GM12878 (cell line): ENCODE results near the gene DBR1. TPM values are rescaled to one million over a fixed set of nuclear protein-coding genes. Genes with fewer than 3 reads are reported as not detected.

Experiments
- KAT2A ChIP-seq: conservative IDR thresholded peaks from 2 replicates; pipeline ENCODE4 v1.6.1; 2011; ENCODE audit warnings: low read depth, low read length; ENCODE audit not compliant: control insufficient read depth
- KDM1A ChIP-seq: fragments of 200-600 bp; sonication (generic); IDR thresholded peaks from 2 replicates; pipeline ENCODE4 v1.6.1; 2016; ENCODE audit warnings: borderline replicate concordance
- WRNIP1 ChIP-seq: IDR thresholded peaks from 2 replicates; pipeline ENCODE4 v1.6.1; 2011; ENCODE audit warnings: low read depth, low read length, improper control_type of control experiment, borderline replicate concordance
- YBX1 ChIP-seq: fragments of 450-650 bp; IDR thresholded peaks from 2 replicates; pipeline ENCODE4 v1.6.1; 2016; ENCODE audit warnings: antibody characterized with exemption
- polyA plus RNA-seq, 11 experiments: library from polyadenylated mRNA; depleted of rRNA in 4 of 11; unstranded in 6 of 11; stranded (reverse) in 5 of 11; fragments of >200 nt; fragmentation: Nextera tagmentation in 4 of 11; fragmentation: Illumina TruSeq in 1 of 11; extraction: Ambion mirVana in 4 of 11; extraction: Trizol in 1 of 11; gene quantifications; 1 replicate in 1 of 11; 2 replicates in 10 of 11; pipeline versions ENCODE4 v1.2.1 to v1.2.3, GENCODE V29; 2011 to 2016; ENCODE audit warnings: inconsistent platforms in 2 of 11, missing spikeins in 2 of 11, low read depth in 1 of 11
- total RNA-seq, 4 experiments: library from RNA; depleted of rRNA in 3 of 4; stranded (reverse); fragments of >200 nt in 3 of 4; fragmentation: Illumina TruSeq in 1 of 4; extraction: Trizol in 1 of 4; gene quantifications; 2 replicates each; pipeline versions ENCODE4 v1.2.1 to v1.2.3, GENCODE V29; 2013 to 2021
- TF ChIP-seq, protein P1 (sequence below): fragments of 450-650 bp; formaldehyde crosslinking; IDR thresholded peaks from 2 replicates; pipeline ENCODE4 v1.5.0; 2022; ENCODE audit warnings: mild to moderate bottlenecking, missing genetic modification characterization
- TF ChIP-seq, protein P2 (sequence below), 3 experiments: IDR thresholded peaks in 2 of 3; conservative IDR thresholded peaks in 1 of 3; 2 replicates each; pipeline ENCODE4 v1.5.1; 2011; ENCODE audit warnings: low read depth in 3 of 3, low read length in 3 of 3, mild to moderate bottlenecking in 3 of 3, control low read depth in 2 of 3, moderate library complexity in 2 of 3, inconsistent platforms in 1 of 3, mixed read lengths in 1 of 3; ENCODE audit not compliant: control insufficient read depth in 2 of 3, insufficient read depth in 1 of 3; ENCODE audit errors: extremely low read depth in 1 of 3
- TF ChIP-seq, protein P3 (sequence below): fragments of 450-650 bp; conservative IDR thresholded peaks from 2 replicates; pipeline ENCODE4 v1.6.1; 2017; ENCODE audit warnings: mild to moderate bottlenecking, moderate library complexity
- TF ChIP-seq, protein P4 (sequence below): IDR thresholded peaks from 2 replicates; pipeline ENCODE4 v1.6.1; 2012; ENCODE audit warnings: low read depth, low read length, improper control_type of control experiment
- TF ChIP-seq, protein P5 (sequence below): IDR thresholded peaks from 2 replicates; pipeline ENCODE4 v1.6.1; 2012; ENCODE audit warnings: low read depth, low read length, improper control_type of control experiment
- TF ChIP-seq, protein P6 (sequence below): IDR thresholded peaks from 2 replicates; pipeline ENCODE4 v1.6.1; 2012; ENCODE audit warnings: improper control_type of control experiment, low read depth, low read length; ENCODE audit not compliant: insufficient replicate concordance
- TF ChIP-seq, protein P7 (sequence below): fragments of 450-650 bp; IDR thresholded peaks from 2 replicates; pipeline ENCODE4 v1.6.1; 2016; ENCODE audit warnings: mild to moderate bottlenecking

DBR1 gene
- total and polyA plus RNA-seq, 10 of the 15 experiments (the other 5 are each of a cell fraction or from before 2014, with no cell fraction given), result 4.1 to 17.3 (median 15.8) TPM

DNA sequence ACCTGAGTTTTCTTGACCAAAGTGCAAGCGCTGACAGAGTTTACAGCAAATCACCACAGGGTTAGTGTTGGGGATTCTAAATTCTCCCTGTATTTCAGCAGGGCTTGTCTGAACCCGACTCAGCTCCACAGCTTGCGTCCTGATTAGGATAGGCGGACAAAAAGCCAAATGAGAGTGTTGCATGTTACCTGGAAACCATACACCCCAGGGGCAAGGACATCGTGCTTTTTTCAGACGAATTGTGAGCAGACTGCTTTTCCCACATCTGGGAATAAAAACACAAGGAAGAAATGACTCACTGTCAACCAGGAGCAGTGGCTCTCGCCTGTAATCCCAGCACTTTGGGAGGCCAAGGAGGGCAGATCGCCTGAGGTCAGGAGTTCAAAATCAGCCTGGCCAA is 62.4 kb downstream of the DBR1 start (continued):
- TF ChIP-seq, protein P1, sequence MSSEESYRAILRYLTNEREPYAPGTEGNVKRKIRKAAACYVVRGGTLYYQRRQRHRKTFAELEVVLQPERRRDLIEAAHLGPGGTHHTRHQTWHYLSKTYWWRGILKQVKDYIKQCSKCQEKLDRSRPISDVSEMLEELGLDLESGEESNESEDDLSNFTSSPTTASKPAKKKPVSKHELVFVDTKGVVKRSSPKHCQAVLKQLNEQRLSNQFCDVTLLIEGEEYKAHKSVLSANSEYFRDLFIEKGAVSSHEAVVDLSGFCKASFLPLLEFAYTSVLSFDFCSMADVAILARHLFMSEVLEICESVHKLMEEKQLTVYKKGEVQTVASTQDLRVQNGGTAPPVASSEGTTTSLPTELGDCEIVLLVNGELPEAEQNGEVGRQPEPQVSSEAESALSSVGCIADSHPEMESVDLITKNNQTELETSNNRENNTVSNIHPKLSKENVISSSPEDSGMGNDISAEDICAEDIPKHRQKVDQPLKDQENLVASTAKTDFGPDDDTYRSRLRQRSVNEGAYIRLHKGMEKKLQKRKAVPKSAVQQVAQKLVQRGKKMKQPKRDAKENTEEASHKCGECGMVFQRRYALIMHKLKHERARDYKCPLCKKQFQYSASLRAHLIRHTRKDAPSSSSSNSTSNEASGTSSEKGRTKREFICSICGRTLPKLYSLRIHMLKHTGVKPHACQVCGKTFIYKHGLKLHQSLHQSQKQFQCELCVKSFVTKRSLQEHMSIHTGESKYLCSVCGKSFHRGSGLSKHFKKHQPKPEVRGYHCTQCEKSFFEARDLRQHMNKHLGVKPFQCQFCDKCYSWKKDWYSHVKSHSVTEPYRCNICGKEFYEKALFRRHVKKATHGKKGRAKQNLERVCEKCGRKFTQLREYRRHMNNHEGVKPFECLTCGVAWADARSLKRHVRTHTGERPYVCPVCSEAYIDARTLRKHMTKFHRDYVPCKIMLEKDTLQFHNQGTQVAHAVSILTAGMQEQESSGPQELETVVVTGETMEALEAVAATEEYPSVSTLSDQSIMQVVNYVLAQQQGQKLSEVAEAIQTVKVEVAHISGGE (CRISPR knock-in tag), result no peak
- TF ChIP-seq, protein P2, sequence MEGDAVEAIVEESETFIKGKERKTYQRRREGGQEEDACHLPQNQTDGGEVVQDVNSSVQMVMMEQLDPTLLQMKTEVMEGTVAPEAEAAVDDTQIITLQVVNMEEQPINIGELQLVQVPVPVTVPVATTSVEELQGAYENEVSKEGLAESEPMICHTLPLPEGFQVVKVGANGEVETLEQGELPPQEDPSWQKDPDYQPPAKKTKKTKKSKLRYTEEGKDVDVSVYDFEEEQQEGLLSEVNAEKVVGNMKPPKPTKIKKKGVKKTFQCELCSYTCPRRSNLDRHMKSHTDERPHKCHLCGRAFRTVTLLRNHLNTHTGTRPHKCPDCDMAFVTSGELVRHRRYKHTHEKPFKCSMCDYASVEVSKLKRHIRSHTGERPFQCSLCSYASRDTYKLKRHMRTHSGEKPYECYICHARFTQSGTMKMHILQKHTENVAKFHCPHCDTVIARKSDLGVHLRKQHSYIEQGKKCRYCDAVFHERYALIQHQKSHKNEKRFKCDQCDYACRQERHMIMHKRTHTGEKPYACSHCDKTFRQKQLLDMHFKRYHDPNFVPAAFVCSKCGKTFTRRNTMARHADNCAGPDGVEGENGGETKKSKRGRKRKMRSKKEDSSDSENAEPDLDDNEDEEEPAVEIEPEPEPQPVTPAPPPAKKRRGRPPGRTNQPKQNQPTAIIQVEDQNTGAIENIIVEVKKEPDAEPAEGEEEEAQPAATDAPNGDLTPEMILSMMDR (IDR thresholded peaks at IDR 0.05 in 2 of 3, conservative IDR thresholded peaks at IDR 0.05 in 1 of 3; ENCODE audit: control insufficient read depth in 2 of 3, extremely low read depth in 1 of 3, insufficient read depth in 1 of 3, low read depth in 3 of 3, low read length in 3 of 3), result no peak
- no peak for TF ChIP-seq YBX1
- no peak for TF ChIP-seq KDM1A
- no peak for TF ChIP-seq KAT2A
- TF ChIP-seq, protein P3, sequence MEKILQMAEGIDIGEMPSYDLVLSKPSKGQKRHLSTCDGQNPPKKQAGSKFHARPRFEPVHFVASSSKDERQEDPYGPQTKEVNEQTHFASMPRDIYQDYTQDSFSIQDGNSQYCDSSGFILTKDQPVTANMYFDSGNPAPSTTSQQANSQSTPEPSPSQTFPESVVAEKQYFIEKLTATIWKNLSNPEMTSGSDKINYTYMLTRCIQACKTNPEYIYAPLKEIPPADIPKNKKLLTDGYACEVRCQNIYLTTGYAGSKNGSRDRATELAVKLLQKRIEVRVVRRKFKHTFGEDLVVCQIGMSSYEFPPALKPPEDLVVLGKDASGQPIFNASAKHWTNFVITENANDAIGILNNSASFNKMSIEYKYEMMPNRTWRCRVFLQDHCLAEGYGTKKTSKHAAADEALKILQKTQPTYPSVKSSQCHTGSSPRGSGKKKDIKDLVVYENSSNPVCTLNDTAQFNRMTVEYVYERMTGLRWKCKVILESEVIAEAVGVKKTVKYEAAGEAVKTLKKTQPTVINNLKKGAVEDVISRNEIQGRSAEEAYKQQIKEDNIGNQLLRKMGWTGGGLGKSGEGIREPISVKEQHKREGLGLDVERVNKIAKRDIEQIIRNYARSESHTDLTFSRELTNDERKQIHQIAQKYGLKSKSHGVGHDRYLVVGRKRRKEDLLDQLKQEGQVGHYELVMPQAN, result no peak
- TF ChIP-seq WRNIP1, result no peak
- TF ChIP-seq, protein P4, sequence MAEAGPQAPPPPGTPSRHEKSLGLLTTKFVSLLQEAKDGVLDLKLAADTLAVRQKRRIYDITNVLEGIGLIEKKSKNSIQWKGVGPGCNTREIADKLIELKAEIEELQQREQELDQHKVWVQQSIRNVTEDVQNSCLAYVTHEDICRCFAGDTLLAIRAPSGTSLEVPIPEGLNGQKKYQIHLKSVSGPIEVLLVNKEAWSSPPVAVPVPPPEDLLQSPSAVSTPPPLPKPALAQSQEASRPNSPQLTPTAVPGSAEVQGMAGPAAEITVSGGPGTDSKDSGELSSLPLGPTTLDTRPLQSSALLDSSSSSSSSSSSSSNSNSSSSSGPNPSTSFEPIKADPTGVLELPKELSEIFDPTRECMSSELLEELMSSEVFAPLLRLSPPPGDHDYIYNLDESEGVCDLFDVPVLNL, result no peak
- TF ChIP-seq, protein P5, sequence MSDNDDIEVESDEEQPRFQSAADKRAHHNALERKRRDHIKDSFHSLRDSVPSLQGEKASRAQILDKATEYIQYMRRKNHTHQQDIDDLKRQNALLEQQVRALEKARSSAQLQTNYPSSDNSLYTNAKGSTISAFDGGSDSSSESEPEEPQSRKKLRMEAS, result no peak
- TF ChIP-seq, protein P6, sequence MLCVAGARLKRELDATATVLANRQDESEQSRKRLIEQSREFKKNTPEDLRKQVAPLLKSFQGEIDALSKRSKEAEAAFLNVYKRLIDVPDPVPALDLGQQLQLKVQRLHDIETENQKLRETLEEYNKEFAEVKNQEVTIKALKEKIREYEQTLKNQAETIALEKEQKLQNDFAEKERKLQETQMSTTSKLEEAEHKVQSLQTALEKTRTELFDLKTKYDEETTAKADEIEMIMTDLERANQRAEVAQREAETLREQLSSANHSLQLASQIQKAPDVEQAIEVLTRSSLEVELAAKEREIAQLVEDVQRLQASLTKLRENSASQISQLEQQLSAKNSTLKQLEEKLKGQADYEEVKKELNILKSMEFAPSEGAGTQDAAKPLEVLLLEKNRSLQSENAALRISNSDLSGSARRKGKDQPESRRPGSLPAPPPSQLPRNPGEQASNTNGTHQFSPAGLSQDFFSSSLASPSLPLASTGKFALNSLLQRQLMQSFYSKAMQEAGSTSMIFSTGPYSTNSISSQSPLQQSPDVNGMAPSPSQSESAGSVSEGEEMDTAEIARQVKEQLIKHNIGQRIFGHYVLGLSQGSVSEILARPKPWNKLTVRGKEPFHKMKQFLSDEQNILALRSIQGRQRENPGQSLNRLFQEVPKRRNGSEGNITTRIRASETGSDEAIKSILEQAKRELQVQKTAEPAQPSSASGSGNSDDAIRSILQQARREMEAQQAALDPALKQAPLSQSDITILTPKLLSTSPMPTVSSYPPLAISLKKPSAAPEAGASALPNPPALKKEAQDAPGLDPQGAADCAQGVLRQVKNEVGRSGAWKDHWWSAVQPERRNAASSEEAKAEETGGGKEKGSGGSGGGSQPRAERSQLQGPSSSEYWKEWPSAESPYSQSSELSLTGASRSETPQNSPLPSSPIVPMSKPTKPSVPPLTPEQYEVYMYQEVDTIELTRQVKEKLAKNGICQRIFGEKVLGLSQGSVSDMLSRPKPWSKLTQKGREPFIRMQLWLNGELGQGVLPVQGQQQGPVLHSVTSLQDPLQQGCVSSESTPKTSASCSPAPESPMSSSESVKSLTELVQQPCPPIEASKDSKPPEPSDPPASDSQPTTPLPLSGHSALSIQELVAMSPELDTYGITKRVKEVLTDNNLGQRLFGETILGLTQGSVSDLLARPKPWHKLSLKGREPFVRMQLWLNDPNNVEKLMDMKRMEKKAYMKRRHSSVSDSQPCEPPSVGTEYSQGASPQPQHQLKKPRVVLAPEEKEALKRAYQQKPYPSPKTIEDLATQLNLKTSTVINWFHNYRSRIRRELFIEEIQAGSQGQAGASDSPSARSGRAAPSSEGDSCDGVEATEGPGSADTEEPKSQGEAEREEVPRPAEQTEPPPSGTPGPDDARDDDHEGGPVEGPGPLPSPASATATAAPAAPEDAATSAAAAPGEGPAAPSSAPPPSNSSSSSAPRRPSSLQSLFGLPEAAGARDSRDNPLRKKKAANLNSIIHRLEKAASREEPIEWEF, result no peak
- TF ChIP-seq, protein P7, sequence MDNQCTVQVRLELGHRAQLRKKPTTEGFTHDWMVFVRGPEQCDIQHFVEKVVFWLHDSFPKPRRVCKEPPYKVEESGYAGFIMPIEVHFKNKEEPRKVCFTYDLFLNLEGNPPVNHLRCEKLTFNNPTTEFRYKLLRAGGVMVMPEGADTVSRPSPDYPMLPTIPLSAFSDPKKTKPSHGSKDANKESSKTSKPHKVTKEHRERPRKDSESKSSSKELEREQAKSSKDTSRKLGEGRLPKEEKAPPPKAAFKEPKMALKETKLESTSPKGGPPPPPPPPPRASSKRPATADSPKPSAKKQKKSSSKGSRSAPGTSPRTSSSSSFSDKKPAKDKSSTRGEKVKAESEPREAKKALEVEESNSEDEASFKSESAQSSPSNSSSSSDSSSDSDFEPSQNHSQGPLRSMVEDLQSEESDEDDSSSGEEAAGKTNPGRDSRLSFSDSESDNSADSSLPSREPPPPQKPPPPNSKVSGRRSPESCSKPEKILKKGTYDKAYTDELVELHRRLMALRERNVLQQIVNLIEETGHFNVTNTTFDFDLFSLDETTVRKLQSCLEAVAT, result no peak
